D721Med (cell line): ENCODE measurements around the gene U2AF1L4.

Source experiments
- DNase-seq: peaks from one replicate; pipeline ENCODE4 v3.0.0; 2011; ENCODE audit warnings: low spot score; ENCODE audit not compliant: insufficient read length
- FAIRE-seq: peaks from 2 replicates; lab custom pipeline; 2011; peaks lifted over from hg19 to GRCh38; lab: Jason Lieb, UNC
- CTCF ChIP-seq: IDR thresholded peaks from 2 replicates; pipeline ENCODE4 v1.5.1; 2012; ENCODE audit warnings: mild to moderate bottlenecking, control low read depth; ENCODE audit not compliant: insufficient read depth; ENCODE audit errors: missing control alignments

U2AF1L4 gene

GRCh38 chr19:35736913-35737886 lies 8.0 kb downstream of the U2AF1L4 start:
- TF ChIP-seq CTCF = no peak
- DNase-seq = peak; percentile 28
- FAIRE-seq = no peak

GRCh38 chr19:35734889-35735288 lies 10.3 kb downstream of the U2AF1L4 start:
- DNase-seq (no peak), FAIRE-seq (no peak)

GRCh38 chr19:35734273-35734672 lies 10.9 kb downstream of the U2AF1L4 start:
- no peak for TF ChIP-seq CTCF
- DNase-seq (no peak), FAIRE-seq (no peak)

More at GRCh38 chr19:35734889-35735288, 10.3 kb downstream of the U2AF1L4 start:
- TF ChIP-seq CTCF = no peak

- DNase-seq = no peak
- TF ChIP-seq CTCF = no peak
- no peak for FAIRE-seq
Observed at GRCh38 chr19:35733180-35734125, 11.8 kb downstream of the U2AF1L4 start.

- TF ChIP-seq CTCF = no peak
- FAIRE-seq (no peak), DNase-seq (peak; percentile 20)
Observed at GRCh38 chr19:35732540-35733179, 12.6 kb downstream of the U2AF1L4 start.

- DNase-seq (peak; percentile 15), FAIRE-seq (no peak)
- no peak for TF ChIP-seq CTCF
Observed at GRCh38 chr19:35731779-35732405, 13.3 kb downstream of the U2AF1L4 start.
